Liver (tissue), 9 donors: ENCODE results near the gene ANTXR1. TPM values are rescaled to one million over a fixed set of nuclear protein-coding genes. Genes with fewer than 3 reads are reported as not detected.

Experiments used
- DNase-seq: peaks from one replicate; pipeline ENCODE4 v3.0.0-alpha.2; 2017; ENCODE audit warnings: low spot score
- H3K27ac ChIP-seq, 2 donors: one replicate each; pipeline ENCODE4 v1.7.0; 2013; ENCODE audit warnings: inconsistent platforms in 2 of 2, low read length in 2 of 2, control low read depth in 1 of 2, low read depth in 1 of 2, mild to moderate bottlenecking in 1 of 2
- H3K27me3 ChIP-seq, 4 donors: one replicate each; pipeline versions ENCODE4 v1.6.1 to v1.7.0; 2013; ENCODE audit warnings: low read length in 3 of 4, inconsistent platforms in 1 of 4, mild to moderate bottlenecking in 1 of 4, moderate library complexity in 1 of 4; ENCODE audit not compliant: control insufficient read depth in 4 of 4, insufficient read depth in 4 of 4
- H3K36me3 ChIP-seq, 4 donors: one replicate each; pipeline versions ENCODE4 v1.6.1 to v1.7.0; 2013; ENCODE audit warnings: low read length in 3 of 4, mild to moderate bottlenecking in 3 of 4, low read depth in 1 of 4, moderate library complexity in 1 of 4; ENCODE audit not compliant: control insufficient read depth in 4 of 4, insufficient read depth in 3 of 4
- H3K4me1 ChIP-seq, 4 donors: one replicate each; pipeline versions ENCODE4 v1.6.1 to v1.7.0; 2013; ENCODE audit warnings: low read length in 3 of 4, mild to moderate bottlenecking in 3 of 4, moderate library complexity in 1 of 4; ENCODE audit not compliant: control insufficient read depth in 4 of 4, insufficient read depth in 4 of 4
- H3K4me3 ChIP-seq, 3 donors: one replicate each; pipeline versions ENCODE4 v1.6.1 to v1.7.0; 2013; ENCODE audit warnings: low read length in 3 of 3, control low read depth in 1 of 3, low read depth in 1 of 3, mild to moderate bottlenecking in 1 of 3
- H3K9ac ChIP-seq, 2 donors: one replicate each; pipeline ENCODE4 v1.7.0; 2013; ENCODE audit warnings: low read length in 2 of 2, mild to moderate bottlenecking in 2 of 2, moderate library complexity in 2 of 2, control low read depth in 1 of 2, low read depth in 1 of 2
- H3K9me3 ChIP-seq, 4 donors: one replicate each; pipeline versions ENCODE4 v1.6.1 to v1.7.0; 2013; ENCODE audit warnings: low read length in 3 of 4; ENCODE audit not compliant: control insufficient read depth in 4 of 4
- ATF3 ChIP-seq: IDR thresholded peaks from 2 replicates; pipeline ENCODE4 v1.6.1; 2016; ENCODE audit warnings: antibody characterized with exemption
- EGR1 ChIP-seq, 2 donors: IDR thresholded peaks; 2 replicates each; pipeline ENCODE4 v1.6.1; 2016 to 2018; ENCODE audit warnings: antibody characterized with exemption in 2 of 2, low read depth in 2 of 2
- FOXA1 ChIP-seq: IDR thresholded peaks from 2 replicates; pipeline ENCODE4 v1.6.1; 2016; ENCODE audit warnings: antibody characterized with exemption
- GABPA ChIP-seq, 2 donors: IDR thresholded peaks in 1 of 2; conservative IDR thresholded peaks in 1 of 2; 2 replicates each; pipeline ENCODE4 v1.6.1; 2016; ENCODE audit warnings: antibody characterized with exemption in 2 of 2, mild to moderate bottlenecking in 1 of 2, moderate library complexity in 1 of 2
- HNF4A ChIP-seq, 2 donors: conservative IDR thresholded peaks; 2 replicates each; pipeline ENCODE4 v1.6.1; 2016; ENCODE audit warnings: antibody characterized with exemption in 2 of 2, mild to moderate bottlenecking in 2 of 2
- HNF4G ChIP-seq: IDR thresholded peaks from 2 replicates; pipeline ENCODE4 v1.6.1; 2016; ENCODE audit warnings: antibody characterized with exemption
- JUND ChIP-seq, 2 donors: IDR thresholded peaks; 2 replicates each; pipeline ENCODE4 v1.6.1; 2016; ENCODE audit warnings: antibody characterized with exemption in 2 of 2
- MAX ChIP-seq: IDR thresholded peaks from 2 replicates; pipeline ENCODE4 v1.6.1; 2016; ENCODE audit warnings: antibody characterized with exemption
- RAD21 ChIP-seq, 2 donors: IDR thresholded peaks; 2 replicates each; pipeline ENCODE4 v1.6.1; 2016; ENCODE audit warnings: antibody characterized with exemption in 2 of 2, mild to moderate bottlenecking in 2 of 2
- RXRA ChIP-seq, 2 donors: IDR thresholded peaks; 2 replicates each; pipeline ENCODE4 v1.6.1; 2017 to 2018; ENCODE audit warnings: antibody characterized with exemption in 2 of 2, mild to moderate bottlenecking in 1 of 2
- SP1 ChIP-seq: IDR thresholded peaks from 2 replicates; pipeline ENCODE4 v1.6.1; 2018; ENCODE audit warnings: antibody characterized with exemption, mild to moderate bottlenecking
- TAF1 ChIP-seq: conservative IDR thresholded peaks from 2 replicates; pipeline ENCODE4 v1.6.1; 2016; ENCODE audit warnings: antibody characterized with exemption, mild to moderate bottlenecking
- YY1 ChIP-seq: IDR thresholded peaks from 2 replicates; pipeline ENCODE4 v1.6.1; 2016; ENCODE audit warnings: antibody characterized with exemption, mild to moderate bottlenecking
- ZBTB33 ChIP-seq: IDR thresholded peaks from 2 replicates; pipeline ENCODE4 v1.6.1; 2016; ENCODE audit warnings: antibody characterized with exemption
- WGBS: extraction: QIAGEN DNeasy Blood & Tissue Kit; methylation state at CpG from one replicate; pipeline ENCODE4 v1.1.7; 2013; 5-methylcytosine and 5-hydroxymethylcytosine counted together
- polyA plus RNA-seq, 2 donors: library from polyadenylated mRNA; stranded (reverse) in 1 of 2; unstranded in 1 of 2; fragments of 200-250 nt in 1 of 2; fragments of >200 nt in 1 of 2; fragmentation: Nextera tagmentation in 1 of 2; extraction: Ambion mirVana in 1 of 2; gene quantifications; one replicate each; pipeline versions ENCODE4 v1.2.1 to v1.2.3, GENCODE V29; 2013 to 2015
- total RNA-seq, 2 donors: library from RNA; depleted of rRNA; stranded (reverse); fragments of >200 nt; gene quantifications; one replicate each; pipeline ENCODE4 v1.2.3, GENCODE V29; 2014
- donor health status: healthy.
- donor health status: healthy.
- donor health status: healthy.
- donor health status: healthy.
- donor health status: healthy.

Gene ANTXR1
- total and polyA plus RNA-seq, 4 donors = 0.60 to 3.6 (median 1.8) TPM

- TF ChIP-seq RXRA (IDR thresholded peaks at IDR 0.05) = no peak
- no peak for TF ChIP-seq RAD21 (IDR thresholded peaks at IDR 0.05)
- no peak for TF ChIP-seq ATF3
- TF ChIP-seq TAF1 = no peak
- TF ChIP-seq HNF4A (conservative IDR thresholded peaks at IDR 0.05) = no peak
- TF ChIP-seq JUND (IDR thresholded peaks at IDR 0.05) = no peak
- TF ChIP-seq EGR1 (IDR thresholded peaks at IDR 0.05; ENCODE audit: low read depth in 2 of 2) = no peak
- TF ChIP-seq HNF4G = no peak
- no peak for TF ChIP-seq GABPA (IDR thresholded peaks at IDR 0.05 in 1 of 2, conservative IDR thresholded peaks at IDR 0.05 in 1 of 2)
These were observed 171.2 kb downstream of the ANTXR1 start (continued) for GRCh38 chr2:69184224-69184623.

GRCh38 chr2:69185807-69186206, 172.8 kb downstream of the ANTXR1 start:
- H3K27me3 ChIP-seq = no peaks in the 10 kb centered on the region
- no peaks in the 10 kb centered on the region for H3K4me1 ChIP-seq
- H3K9ac ChIP-seq = no peak overlapping the region
- no peak for DNase-seq
- H3K27ac ChIP-seq = no peak overlapping the region
- no peaks in the 10 kb centered on the region for H3K9me3 ChIP-seq
- 77% methylated on average over 7 of the region's 7 CpGs for WGBS
- H3K36me3 ChIP-seq = no peaks in the 10 kb centered on the region
- no peak overlapping the region for H3K4me3 ChIP-seq
- no peak for TF ChIP-seq FOXA1
- no peak for TF ChIP-seq HNF4A (conservative IDR thresholded peaks at IDR 0.05)
- TF ChIP-seq YY1 = no peak
- no peak for TF ChIP-seq SP1
- TF ChIP-seq RAD21 (IDR thresholded peaks at IDR 0.05) = no peak
- no peak for TF ChIP-seq EGR1 (IDR thresholded peaks at IDR 0.05; ENCODE audit: low read depth in 2 of 2)
- TF ChIP-seq JUND (IDR thresholded peaks at IDR 0.05) = no peak
- TF ChIP-seq HNF4G = no peak
- TF ChIP-seq ZBTB33 = no peak
- no peak for TF ChIP-seq TAF1
- no peak for TF ChIP-seq GABPA (IDR thresholded peaks at IDR 0.05 in 1 of 2, conservative IDR thresholded peaks at IDR 0.05 in 1 of 2)

- WGBS = 85% methylated on average over 3 of the region's 3 CpGs
- no peaks in the 10 kb centered on the region for H3K9me3 ChIP-seq
- no peak for DNase-seq
- no peak overlapping the region for H3K27ac ChIP-seq
- no peak overlapping the region for H3K4me3 ChIP-seq
- no peak overlapping the region for H3K9ac ChIP-seq
- no peaks in the 10 kb centered on the region for H3K4me1 ChIP-seq
- no peaks in the 10 kb centered on the region for H3K27me3 ChIP-seq
- no peak for TF ChIP-seq ZBTB33
- no peak for TF ChIP-seq GABPA (IDR thresholded peaks at IDR 0.05 in 1 of 2, conservative IDR thresholded peaks at IDR 0.05 in 1 of 2)
- TF ChIP-seq HNF4A (conservative IDR thresholded peaks at IDR 0.05) = no peak
- TF ChIP-seq RXRA (IDR thresholded peaks at IDR 0.05) = no peak
- no peak for TF ChIP-seq MAX
- no peaks in the 10 kb centered on the region for H3K36me3 ChIP-seq
These were observed 173.6 kb downstream of the ANTXR1 start for GRCh38 chr2:69186614-69187013.
